NCI-H1436 (cell line): ENCODE data around the gene CHMP2A.
"Not testable (repeated sequence)": the region's sequence is repeated elsewhere in the genome, so short reads cannot be mapped to it uniquely, and the experiment has no call there.

Source experiments
- DNase-seq: peaks from one replicate; lab custom pipeline; 2025; lab: John Stamatoyannopoulos, UW

The CHMP2A gene

GRCh38 chr19:58555369-58555885, 522 bp upstream of the CHMP2A start:
- DNase-seq: no peak

GRCh38 chr19:58553799-58554493, 959 bp downstream of the CHMP2A start:
- no peak for DNase-seq

GRCh38 chr19:58552655-58553054, 2.2 kb downstream of the CHMP2A start:
- no peak for DNase-seq

GRCh38 chr19:58551577-58552471, 3.1 kb downstream of the CHMP2A start:
- no peak for DNase-seq

- DNase-seq: no peak
Measured at GRCh38 chr19:58551123-58551497, 3.8 kb downstream of the CHMP2A start.

- DNase-seq: no peak
Measured at GRCh38 chr19:58550362-58551122, 4.4 kb downstream of the CHMP2A start.

- no peak for DNase-seq
Measured at GRCh38 chr19:58549664-58550361, 5.1 kb downstream of the CHMP2A start.

- no peak for DNase-seq
Measured at GRCh38 chr19:58548859-58549663, 5.8 kb downstream of the CHMP2A start.

GRCh38 chr19:58547323-58548312, 7.3 kb downstream of the CHMP2A start:
- no peak for DNase-seq

- DNase-seq: no peak
Measured at GRCh38 chr19:58546019-58546530, 8.8 kb downstream of the CHMP2A start.

GRCh38 chr19:58545286-58546018, 9.5 kb downstream of the CHMP2A start:
- DNase-seq: no peak

- DNase-seq: no peak
Measured at GRCh38 chr19:58544591-58545285, 10.2 kb downstream of the CHMP2A start.

GRCh38 chr19:58543826-58544590, 10.9 kb downstream of the CHMP2A start, which contains the start of gene TRIM28:
Gene TRIM28 (plus strand): TSS chr19:58544064. CDS start chr19:58544758, 694 bp downstream.
- no peak for DNase-seq

- not testable (repeated sequence) for DNase-seq
Measured at GRCh38 chr19:58542641-58543372, 12.1 kb downstream of the CHMP2A start.

GRCh38 chr19:58539169-58539559, 15.7 kb downstream of the CHMP2A start:
- DNase-seq: not testable (repeated sequence)
